Osteocyte (in vitro differentiated cells): ENCODE measurements around the gene ITGA1. TPM values are rescaled to one million over a fixed set of nuclear protein-coding genes. Genes with fewer than 3 reads are reported as not detected.
"Not testable (repeated sequence)": the region's sequence is repeated elsewhere in the genome, so short reads cannot be mapped to it uniquely, and the experiment has no call there.

ENCODE experiments used
- DNase-seq: peaks from one replicate; pipeline ENCODE4 v3.0.0; 2021; ENCODE audit warnings: mixed read lengths; ENCODE audit not compliant: unreplicated experiment; ENCODE audit errors: extremely low spot score
- H3K27ac Mint-ChIP-seq: one replicate; pipeline ENCODE4 v1.8.0; 2021; ENCODE audit warnings: mild to moderate bottlenecking, mixed read lengths; ENCODE audit not compliant: unreplicated experiment
- H3K27me3 Mint-ChIP-seq: one replicate; pipeline ENCODE4 v1.8.0; 2021; ENCODE audit warnings: mixed read lengths; ENCODE audit not compliant: unreplicated experiment
- H3K36me3 Mint-ChIP-seq: one replicate; pipeline ENCODE4 v1.8.0; 2021; ENCODE audit warnings: mixed read lengths; ENCODE audit not compliant: unreplicated experiment
- H3K4me1 Mint-ChIP-seq: one replicate; pipeline ENCODE4 v1.8.0; 2021; ENCODE audit warnings: mixed read lengths; ENCODE audit not compliant: unreplicated experiment
- H3K4me3 Mint-ChIP-seq: one replicate; pipeline ENCODE4 v1.8.0; 2021; ENCODE audit warnings: mild to moderate bottlenecking, moderate library complexity, mixed read lengths; ENCODE audit not compliant: unreplicated experiment
- H3K9me3 Mint-ChIP-seq: one replicate; pipeline ENCODE4 v1.8.0; 2021; ENCODE audit warnings: mixed read lengths; ENCODE audit not compliant: unreplicated experiment
- CTCF ChIP-seq: fragments of 200-600 bp; sonication (generic); IDR thresholded peaks from 2 replicates; pipeline ENCODE4 v1.5.0; 2021; ENCODE audit warnings: antibody characterized with exemption, mild to moderate bottlenecking, moderate library complexity
- total RNA-seq: library from RNA; stranded (reverse); gene quantifications from 2 replicates; pipeline ENCODE4 v1.2.1, GENCODE V29; 2021

ITGA1 gene
- total RNA-seq, 1 donor from 2014 or later = 150 TPM

GRCh38 chr5:52842111-52842510 lies 54.4 kb downstream of the ITGA1 start:
- no peak for DNase-seq
- Mint-ChIP-seq H3K27me3 (no peaks in the 10 kb centered on the region), H3K36me3 (peaks cover 2% of the 10 kb centered on the region), H3K27ac (peak overlapping the region; percentile 97), H3K9me3 (no peaks in the 10 kb centered on the region), H3K4me3 (no peak overlapping the region), H3K4me1 (peaks cover 85% of the 10 kb centered on the region)
- TF ChIP-seq CTCF = no peak

GRCh38 chr5:52844885-52845284 lies 57.2 kb downstream of the ITGA1 start:
- Mint-ChIP-seq H3K27ac (peak overlapping the region; percentile 78), H3K36me3 (peaks cover 10% of the 10 kb centered on the region), H3K27me3 (no peaks in the 10 kb centered on the region), H3K4me1 (peaks cover 67% of the 10 kb centered on the region), H3K4me3 (peak overlapping the region; percentile 10), H3K9me3 (no peaks in the 10 kb centered on the region)
- TF ChIP-seq CTCF = no peak
- DNase-seq = no peak

GRCh38 chr5:52846182-52846842 lies 58.6 kb downstream of the ITGA1 start:
- no peak for TF ChIP-seq CTCF
- Mint-ChIP-seq H3K4me1 (peaks cover 54% of the 10 kb centered on the region), H3K36me3 (peaks cover 15% of the 10 kb centered on the region), H3K4me3 (peak overlapping the region; percentile 7), H3K9me3 (no peaks in the 10 kb centered on the region), H3K27ac (peak overlapping the region; percentile 90), H3K27me3 (no peaks in the 10 kb centered on the region)
- no peak for DNase-seq

GRCh38 chr5:52848688-52849087 lies 61.0 kb downstream of the ITGA1 start:
- not testable (repeated sequence) for H3K27ac Mint-ChIP-seq, H3K4me3 Mint-ChIP-seq, H3K9me3 Mint-ChIP-seq, DNase-seq, H3K27me3 Mint-ChIP-seq
- peaks cover 31% of the 10 kb centered on the region for H3K36me3 Mint-ChIP-seq
- H3K4me1 Mint-ChIP-seq = peaks cover 44% of the 10 kb centered on the region

- Mint-ChIP-seq H3K27me3 (no peaks in the 10 kb centered on the region), H3K36me3 (peaks cover 34% of the 10 kb centered on the region), H3K27ac (no peak overlapping the region), H3K4me1 (peaks cover 42% of the 10 kb centered on the region), H3K9me3 (no peaks in the 10 kb centered on the region), H3K4me3 (no peak overlapping the region)
- no peak for DNase-seq
- no peak for TF ChIP-seq CTCF
Measured at GRCh38 chr5:52849544-52849943, 61.8 kb downstream of the ITGA1 start.
